HK-2 (cell line): ENCODE data around the gene ABCD2.
"Not testable (repeated sequence)": the region's sequence is repeated elsewhere in the genome, so short reads cannot be mapped to it uniquely, and the experiment has no call there.

Experiments
- DNase-seq: peaks from one replicate; pipeline ENCODE4 v3.0.0-alpha.2; 2018; ENCODE audit not compliant: unreplicated experiment

Gene ABCD2

GRCh38 chr12:39612250-39612649, 7.4 kb downstream of the ABCD2 start:
- DNase-seq: no peak

GRCh38 chr12:39611818-39612217, 7.8 kb downstream of the ABCD2 start:
- DNase-seq: no peak

GRCh38 chr12:39610436-39611025, 9.1 kb downstream of the ABCD2 start:
- DNase-seq: no peak

GRCh38 chr12:39606712-39607423, 12.7 kb downstream of the ABCD2 start:
- DNase-seq: no peak

- no peak for DNase-seq
These were observed 13.6 kb downstream of the ABCD2 start for GRCh38 chr12:39605996-39606395.

GRCh38 chr12:39605501-39605900, 14.1 kb downstream of the ABCD2 start:
- DNase-seq: no peak

- no peak for DNase-seq
These were observed 16.5 kb downstream of the ABCD2 start for GRCh38 chr12:39603065-39603464.

GRCh38 chr12:39601951-39602350, 17.7 kb downstream of the ABCD2 start:
- not testable (repeated sequence) for DNase-seq

- no peak for DNase-seq
These were observed 23.7 kb downstream of the ABCD2 start for GRCh38 chr12:39595928-39596327.

GRCh38 chr12:39592295-39592694, 27.3 kb downstream of the ABCD2 start:
- no peak for DNase-seq

- DNase-seq: no peak
These were observed 31.3 kb downstream of the ABCD2 start for GRCh38 chr12:39588348-39588747.

- no peak for DNase-seq
These were observed 32.4 kb downstream of the ABCD2 start for GRCh38 chr12:39587225-39587624.

GRCh38 chr12:39586816-39587215, 32.8 kb downstream of the ABCD2 start:
- DNase-seq: no peak

- DNase-seq: no peak
These were observed 38.0 kb downstream of the ABCD2 start for GRCh38 chr12:39581592-39581991.

GRCh38 chr12:39575498-39575875, 44.1 kb downstream of the ABCD2 start:
- no peak for DNase-seq

- no peak for DNase-seq
These were observed 44.7 kb downstream of the ABCD2 start for GRCh38 chr12:39574785-39575497.

- DNase-seq: no peak
These were observed 45.2 kb downstream of the ABCD2 start for GRCh38 chr12:39574378-39574777.

- DNase-seq: no peak
These were observed 45.6 kb downstream of the ABCD2 start for GRCh38 chr12:39573971-39574370.

GRCh38 chr12:39572551-39572950, 47.1 kb downstream of the ABCD2 start:
- DNase-seq: no peak

GRCh38 chr12:39571351-39571750, 48.3 kb downstream of the ABCD2 start:
- DNase-seq: no peak

- no peak for DNase-seq
These were observed 66.1 kb downstream of the ABCD2 start for GRCh38 chr12:39553476-39553875.

- DNase-seq: not testable (repeated sequence)
These were observed 75.4 kb downstream of the ABCD2 start for GRCh38 chr12:39544211-39544610.

- no peak for DNase-seq
These were observed 78.1 kb downstream of the ABCD2 start for GRCh38 chr12:39541471-39541870.
